Breast epithelium (tissue), 4 donors: ENCODE measurements around the gene IMMP2L. TPM values are rescaled to one million over a fixed set of nuclear protein-coding genes. Genes with fewer than 3 reads are reported as not detected.

Source experiments
- DNase-seq, 2 donors: peaks; one replicate each; pipeline ENCODE4 v3.0.0-alpha.2; 2019; ENCODE audit warnings: low spot score in 2 of 2
- H3K27ac ChIP-seq, 2 donors: fragments of 200-600 bp; sonication (generic) in 1 of 2; one replicate each; pipeline ENCODE4 v1.5.1; 2016 to 2019; ENCODE audit warnings: mild to moderate bottlenecking in 1 of 2
- H3K27me3 ChIP-seq, 2 donors: fragments of 200-600 bp; sonication (generic) in 1 of 2; one replicate each; pipeline versions ENCODE4 v1.5.1 to v1.6.0; 2017 to 2019; ENCODE audit warnings: control low read depth in 1 of 2, mild to moderate bottlenecking in 1 of 2
- H3K36me3 ChIP-seq: fragments of 200-600 bp; one replicate; pipeline ENCODE4 v1.5.1; 2019
- H3K4me1 ChIP-seq, 2 donors: fragments of 200-600 bp; sonication (generic); one replicate each; pipeline ENCODE4 v1.5.1; 2016 to 2019; ENCODE audit warnings: control low read depth in 1 of 2
- H3K4me3 ChIP-seq, 3 donors: fragments of 200-600 bp; sonication (generic); 1 replicate in 2 of 3; 2 replicates in 1 of 3; pipeline ENCODE4 v1.5.1; 2016 to 2019; ENCODE audit warnings: mild to moderate bottlenecking in 3 of 3, moderate library complexity in 2 of 3
- H3K9me3 ChIP-seq, 2 donors: fragments of 200-600 bp; sonication (generic) in 1 of 2; one replicate each; pipeline ENCODE4 v1.5.1; 2016 to 2019; ENCODE audit warnings: control low read depth in 1 of 2
- CTCF ChIP-seq, 3 donors: fragments of 450-650 bp; IDR thresholded peaks; one replicate each; pipeline ENCODE4 v1.5.1; 2016 to 2017; ENCODE audit warnings: antibody characterized with exemption in 3 of 3, mild to moderate bottlenecking in 3 of 3, moderate library complexity in 3 of 3
- POLR2A ChIP-seq: fragments of 450-650 bp; IDR thresholded peaks from one replicate; pipeline ENCODE4 v1.6.1; 2016; ENCODE audit warnings: antibody characterized with exemption, mild to moderate bottlenecking, moderate library complexity
- POLR2AphosphoS5 ChIP-seq, 3 donors: sonication (generic); formaldehyde crosslinking; IDR thresholded peaks; one replicate each; pipeline ENCODE4 v1.6.1; 2017; ENCODE audit warnings: antibody characterized with exemption in 3 of 3
- intact Hi-C: fragments of 100-400 bp; cut with DNase I; formaldehyde crosslinking; loops from one replicate; pipeline ENCODE4 v1.15.1; 2023; ENCODE audit warnings: low total_unique reads
- total RNA-seq, 3 donors: library from RNA; depleted of rRNA; stranded (reverse); fragments of >200 nt; gene quantifications; one replicate each; pipeline ENCODE4 v1.1.0, GENCODE V29; 2016

The IMMP2L gene
- total RNA-seq, 3 donors from 2014 or later = 19.8 to 39.7 (median 30.8) TPM

DNA sequence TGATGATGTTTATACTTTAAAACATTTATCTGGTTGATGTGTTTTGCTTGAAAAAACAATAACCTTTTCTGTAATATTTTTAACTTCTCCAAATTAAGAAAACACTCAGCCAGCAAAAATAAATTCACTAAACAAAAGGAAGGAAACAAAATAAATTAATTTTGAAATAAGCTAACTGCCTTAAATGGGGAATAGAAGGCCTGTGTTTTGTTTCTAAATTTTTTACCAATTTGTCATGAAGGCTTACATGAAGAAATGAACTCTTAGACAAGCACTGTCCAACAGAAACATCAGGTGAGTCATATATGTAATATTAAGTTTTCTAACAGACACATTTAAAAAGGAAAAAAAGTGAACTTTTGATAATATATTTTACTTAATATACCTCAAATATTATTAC is 402.9 kb downstream of the IMMP2L start:
- Histone ChIP-seq H3K4me3 (no peak overlapping the region), H3K27ac (no peak overlapping the region), H3K27me3 (no peaks in the 10 kb centered on the region), H3K4me1 (no peaks in the 10 kb centered on the region), H3K9me3 (no peaks in the 10 kb centered on the region), H3K36me3 (no peaks in the 10 kb centered on the region)
- intact Hi-C loops = no loop called here
- DNase-seq = no peak
- TF ChIP-seq POLR2A (no peak), POLR2AphosphoS5 (IDR thresholded peaks at IDR 0.05) (no peak), CTCF (IDR thresholded peaks at IDR 0.05) (no peak)

- H3K36me3 ChIP-seq = no peaks in the 10 kb centered on the region
- no peak for DNase-seq
- intact Hi-C loops = no loop called here
Measured at GRCh38 chr7:111150709-111151108, 411.6 kb downstream of the IMMP2L start.

DNA sequence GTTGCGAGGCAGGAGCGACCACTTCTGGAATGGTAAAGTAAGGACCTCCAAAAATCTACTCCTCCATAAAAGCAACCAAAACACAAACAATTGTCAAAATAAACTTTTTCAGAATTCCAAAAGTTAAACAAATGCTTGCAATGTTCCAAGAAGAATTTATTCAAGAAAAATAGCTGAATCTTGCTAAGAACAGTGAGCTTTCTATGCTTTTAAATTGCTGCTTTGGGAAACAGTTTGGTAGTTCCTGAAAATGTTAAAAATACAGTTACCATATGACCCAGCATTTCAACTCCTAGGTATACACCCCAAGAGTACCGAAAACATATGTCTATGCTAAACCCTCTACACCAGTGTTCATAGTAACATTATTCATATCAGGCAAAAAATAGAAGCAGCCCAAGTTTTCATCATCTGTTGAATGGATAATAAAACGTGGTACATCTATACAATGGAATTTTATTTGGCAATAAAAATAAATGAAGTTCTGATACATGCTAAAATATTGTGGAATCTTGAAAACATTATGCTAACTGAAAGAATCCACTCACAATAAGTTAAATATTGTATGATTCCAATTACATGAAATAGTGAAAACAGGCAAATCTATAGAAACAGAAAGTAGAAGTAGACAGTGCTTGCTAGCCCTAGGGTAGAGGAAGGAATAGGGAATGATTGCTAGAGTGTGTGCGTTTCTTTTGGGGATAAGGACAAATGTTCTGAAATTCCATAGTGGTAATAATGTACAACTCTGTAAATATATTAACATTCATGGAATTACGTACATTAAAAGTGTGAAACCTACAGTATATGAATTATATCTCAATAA is 414.4 kb downstream of the IMMP2L start:
- H3K9me3 ChIP-seq = no peaks in the 10 kb centered on the region
- no peak for DNase-seq
- no peak overlapping the region for H3K4me3 ChIP-seq
- no peaks in the 10 kb centered on the region for H3K4me1 ChIP-seq
- H3K27ac ChIP-seq = no peak overlapping the region
- intact Hi-C loops = no loop called here
- H3K36me3 ChIP-seq = no peaks in the 10 kb centered on the region
- TF ChIP-seq POLR2A = no peak
- no peak for TF ChIP-seq CTCF (IDR thresholded peaks at IDR 0.05)
- TF ChIP-seq POLR2AphosphoS5 (IDR thresholded peaks at IDR 0.05) = no peak
- no peaks in the 10 kb centered on the region for H3K27me3 ChIP-seq

More at GRCh38 chr7:111150709-111151108, 411.6 kb downstream of the IMMP2L start:
- H3K9me3 ChIP-seq = no peaks in the 10 kb centered on the region
- H3K27ac ChIP-seq = no peak overlapping the region
- TF ChIP-seq CTCF (IDR thresholded peaks at IDR 0.05) (no peak), POLR2A (no peak), POLR2AphosphoS5 (IDR thresholded peaks at IDR 0.05) (no peak)
- no peaks in the 10 kb centered on the region for H3K4me1 ChIP-seq
- H3K27me3 ChIP-seq = no peaks in the 10 kb centered on the region
- no peak overlapping the region for H3K4me3 ChIP-seq

DNA sequence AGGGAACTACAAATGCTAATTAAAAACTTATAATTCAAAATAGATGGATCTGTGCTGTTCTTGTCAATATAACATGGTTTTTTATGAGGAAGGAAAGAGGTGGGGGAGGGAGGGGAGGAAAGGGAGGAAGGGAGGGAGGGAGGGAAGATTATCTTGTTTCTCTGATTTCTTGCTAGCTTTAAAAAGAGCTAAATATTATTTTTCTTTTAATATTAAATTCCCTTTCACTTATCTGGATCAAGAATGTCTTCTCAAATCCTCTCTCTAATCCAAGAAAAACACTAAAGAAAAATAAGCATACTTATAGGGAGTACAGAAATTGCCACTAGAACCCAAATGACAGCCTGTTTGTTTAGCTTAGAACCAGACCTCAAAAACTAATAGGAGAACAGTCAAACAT is 416.2 kb downstream of the IMMP2L start:
- intact Hi-C loops = no loop called here
- Histone ChIP-seq H3K27ac (no peak overlapping the region), H3K27me3 (no peaks in the 10 kb centered on the region), H3K36me3 (no peaks in the 10 kb centered on the region), H3K4me3 (no peak overlapping the region), H3K9me3 (no peaks in the 10 kb centered on the region), H3K4me1 (no peaks in the 10 kb centered on the region)
- no peak for TF ChIP-seq POLR2A
- no peak for TF ChIP-seq POLR2AphosphoS5 (IDR thresholded peaks at IDR 0.05)
- no peak for TF ChIP-seq CTCF (IDR thresholded peaks at IDR 0.05)
- DNase-seq = no peak

DNA sequence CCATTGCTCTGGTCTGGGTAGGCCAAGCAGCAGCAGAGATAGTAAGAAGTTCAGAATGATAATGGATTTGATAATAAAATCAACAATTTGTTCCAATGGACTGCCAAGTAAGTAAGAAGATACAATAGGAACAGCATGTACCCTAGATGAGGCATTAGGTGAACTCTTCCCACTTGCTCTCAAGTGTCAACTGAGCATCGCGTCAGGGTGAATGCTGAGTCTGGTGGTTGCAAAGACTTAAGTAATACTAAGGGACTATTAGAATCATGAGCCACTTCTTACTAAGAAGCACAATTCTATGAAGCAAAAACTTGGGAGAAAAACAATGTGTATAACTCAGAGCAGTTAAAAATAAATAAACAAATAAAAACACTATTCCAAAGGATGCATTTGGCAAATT is 416.8 kb downstream of the IMMP2L start:
- no peak for DNase-seq
- no peak for TF ChIP-seq CTCF (IDR thresholded peaks at IDR 0.05)
- no peak for TF ChIP-seq POLR2A
- TF ChIP-seq POLR2AphosphoS5 (IDR thresholded peaks at IDR 0.05) = no peak
- intact Hi-C loops = no loop called here
- no peak overlapping the region for H3K4me3 ChIP-seq
- no peak overlapping the region for H3K27ac ChIP-seq
- H3K36me3 ChIP-seq = no peaks in the 10 kb centered on the region
- no peaks in the 10 kb centered on the region for H3K27me3 ChIP-seq
- no peaks in the 10 kb centered on the region for H3K9me3 ChIP-seq
- H3K4me1 ChIP-seq = no peaks in the 10 kb centered on the region
